HG03571 (cell line): Measurements from ENCODE around the gene SRRM2.

Source experiments
- ATAC-seq: cut with Tn5 transposase; IDR thresholded peaks from one replicate; pipeline ENCODE4 v1.9.1; 2021; ENCODE audit not compliant: unreplicated experiment

SRRM2 gene

DNA sequence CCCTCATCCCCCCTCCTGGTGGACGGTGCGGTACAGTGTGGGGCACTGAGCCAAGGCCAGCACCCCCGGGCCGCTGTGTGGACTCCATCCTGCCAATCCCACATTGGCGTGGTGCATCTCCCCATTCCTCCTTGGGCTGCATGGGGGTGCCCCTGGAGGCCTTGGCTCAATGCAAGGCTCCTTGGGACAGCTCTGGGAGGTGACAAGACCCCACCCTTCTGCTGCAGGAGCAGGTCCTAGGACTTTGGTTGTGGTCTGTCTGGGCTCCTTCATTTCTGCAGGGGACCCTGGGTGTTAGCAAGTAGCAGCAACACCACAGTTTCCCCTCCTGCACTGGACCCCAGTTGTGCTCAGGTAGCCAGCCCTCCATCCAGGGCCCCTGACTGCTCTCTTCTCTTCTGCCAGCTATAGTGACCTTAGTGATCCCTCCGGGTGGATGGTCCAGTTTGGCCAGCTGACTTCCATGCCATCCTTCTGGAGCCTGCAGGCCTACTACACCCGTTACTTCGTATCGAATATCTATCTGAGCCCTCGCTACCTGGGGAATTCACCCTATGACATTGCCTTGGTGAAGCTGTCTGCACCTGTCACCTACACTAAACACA lies 65.9 kb downstream of the SRRM2 start:
- ATAC-seq, result no peak

GRCh38 chr16:2819179-2819938 lies 66.9 kb downstream of the SRRM2 start:
- ATAC-seq, result no peak

DNA sequence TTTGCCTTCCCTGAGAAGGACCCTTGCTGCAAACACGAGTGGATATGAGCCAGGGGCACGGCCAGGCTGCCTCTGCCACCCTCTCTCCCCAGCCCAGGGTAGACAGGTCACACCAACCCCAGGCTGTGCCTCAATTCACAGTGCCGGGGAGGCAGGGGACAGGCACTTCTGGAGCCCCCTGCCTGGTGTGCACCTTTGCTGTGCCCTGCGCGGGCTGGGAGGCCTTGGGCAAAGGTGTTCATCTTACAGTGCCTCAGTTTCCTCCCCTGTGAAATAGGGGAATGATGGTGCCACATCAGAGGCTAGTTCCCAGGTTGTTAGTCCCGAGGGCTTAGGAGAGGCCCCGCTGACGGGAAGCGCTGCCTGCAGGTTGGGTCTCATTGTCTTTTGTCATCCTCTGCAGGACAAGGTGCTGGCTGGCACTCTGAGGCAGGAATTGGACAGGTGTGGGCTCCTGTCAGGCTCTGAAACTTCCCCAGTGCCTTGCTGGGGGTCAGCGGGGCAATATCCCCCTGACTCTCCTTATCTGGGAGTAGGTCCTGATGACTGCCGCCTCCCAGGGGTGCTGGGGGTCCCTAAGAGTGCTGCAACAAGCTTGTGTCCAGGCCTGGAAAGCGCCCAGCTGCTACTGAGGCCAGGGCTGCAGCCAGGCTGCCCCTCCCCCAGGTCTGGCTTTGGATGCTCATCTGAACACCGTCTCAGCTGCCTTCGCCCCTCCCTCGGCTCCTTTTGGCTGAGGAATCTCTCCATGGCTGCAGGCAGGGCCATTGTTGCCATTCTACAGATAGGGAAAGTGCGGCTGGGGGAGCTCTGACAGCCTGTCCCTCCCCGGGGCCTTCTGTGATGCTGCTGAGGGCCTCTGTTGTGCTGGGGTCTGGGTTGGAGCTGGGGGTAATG lies 67.7 kb downstream of the SRRM2 start:
- no peak for ATAC-seq
